H1 (cell line): ENCODE data around the gene MAP6.

Source experiments
- CHD2 ChIP-seq: IDR thresholded peaks from 2 replicates; pipeline ENCODE4 v1.6.1; 2012; ENCODE audit warnings: low read length, improper control_type of control experiment
- EZH2 ChIP-seq: fragments of 200-600 bp; sonication (generic); IDR thresholded peaks from 2 replicates; pipeline ENCODE4 v1.7.1; 2012; ENCODE audit warnings: low read depth, mild to moderate bottlenecking, moderate library complexity, low read length, inconsistent platforms; ENCODE audit not compliant: severe bottlenecking
- POLR2AphosphoS5 ChIP-seq: IDR thresholded peaks from 2 replicates; pipeline ENCODE4 v1.6.1; 2011; ENCODE audit warnings: low read depth, low read length
- RFX5 ChIP-seq: IDR thresholded peaks from 2 replicates; pipeline ENCODE4 v1.6.1; 2011; ENCODE audit warnings: low read depth, low read length, improper control_type of control experiment, borderline replicate concordance
- SUZ12 ChIP-seq: fragments of 200-600 bp; sonication (generic); IDR thresholded peaks from 2 replicates; pipeline ENCODE4 v1.6.1; 2012; ENCODE audit warnings: mild to moderate bottlenecking, inconsistent platforms, low read length, moderate library complexity, mixed read lengths
- TF ChIP-seq, protein P1 (sequence below), 3 experiments: IDR thresholded peaks; 1 replicate in 2 of 3; 2 replicates in 1 of 3; pipeline versions ENCODE4 v1.5.1 to v1.6.1; 2011; ENCODE audit warnings: low read length in 3 of 3, mild to moderate bottlenecking in 3 of 3, inconsistent platforms in 2 of 3, low read depth in 1 of 3, moderate library complexity in 1 of 3; ENCODE audit not compliant: insufficient read depth in 1 of 3; ENCODE audit errors: control extremely low read depth in 1 of 3
- TF ChIP-seq, protein P2 (sequence below): IDR thresholded peaks from 2 replicates; pipeline ENCODE4 v1.6.1; 2012; ENCODE audit warnings: inconsistent platforms

DNA sequence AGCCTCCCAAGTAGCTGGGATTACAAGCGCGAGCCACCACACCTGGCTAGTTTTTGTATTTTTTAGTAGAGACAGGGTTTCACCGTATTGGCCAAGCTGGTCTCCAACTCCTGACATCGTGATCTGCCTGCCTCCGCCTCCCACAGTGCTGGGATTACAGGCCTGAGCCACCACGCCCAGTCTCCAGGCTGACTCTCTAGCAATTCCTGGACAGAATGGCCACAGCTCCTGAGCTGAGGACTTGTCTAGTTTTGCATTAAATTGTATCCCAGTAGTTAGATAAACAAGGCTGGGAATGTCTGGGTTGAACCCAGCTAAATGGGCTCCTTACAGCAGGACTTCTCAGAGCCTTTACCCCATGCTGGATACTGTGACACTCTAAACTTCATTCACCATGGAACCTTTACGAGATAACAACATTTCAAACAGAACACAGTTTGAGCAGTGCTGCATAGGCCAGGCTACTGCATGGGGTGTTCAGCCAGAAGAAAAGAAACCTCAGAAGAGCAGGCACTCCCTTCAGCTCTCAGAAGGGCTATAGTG lies 34.9 kb upstream of the MAP6 start:
- no peak for TF ChIP-seq EZH2
- TF ChIP-seq, protein P1, sequence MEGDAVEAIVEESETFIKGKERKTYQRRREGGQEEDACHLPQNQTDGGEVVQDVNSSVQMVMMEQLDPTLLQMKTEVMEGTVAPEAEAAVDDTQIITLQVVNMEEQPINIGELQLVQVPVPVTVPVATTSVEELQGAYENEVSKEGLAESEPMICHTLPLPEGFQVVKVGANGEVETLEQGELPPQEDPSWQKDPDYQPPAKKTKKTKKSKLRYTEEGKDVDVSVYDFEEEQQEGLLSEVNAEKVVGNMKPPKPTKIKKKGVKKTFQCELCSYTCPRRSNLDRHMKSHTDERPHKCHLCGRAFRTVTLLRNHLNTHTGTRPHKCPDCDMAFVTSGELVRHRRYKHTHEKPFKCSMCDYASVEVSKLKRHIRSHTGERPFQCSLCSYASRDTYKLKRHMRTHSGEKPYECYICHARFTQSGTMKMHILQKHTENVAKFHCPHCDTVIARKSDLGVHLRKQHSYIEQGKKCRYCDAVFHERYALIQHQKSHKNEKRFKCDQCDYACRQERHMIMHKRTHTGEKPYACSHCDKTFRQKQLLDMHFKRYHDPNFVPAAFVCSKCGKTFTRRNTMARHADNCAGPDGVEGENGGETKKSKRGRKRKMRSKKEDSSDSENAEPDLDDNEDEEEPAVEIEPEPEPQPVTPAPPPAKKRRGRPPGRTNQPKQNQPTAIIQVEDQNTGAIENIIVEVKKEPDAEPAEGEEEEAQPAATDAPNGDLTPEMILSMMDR (IDR thresholded peaks at IDR 0.05; ENCODE audit: control extremely low read depth in 1 of 3, insufficient read depth in 1 of 3, low read depth in 1 of 3, low read length in 3 of 3): no peak
- no peak for TF ChIP-seq POLR2AphosphoS5
- TF ChIP-seq, protein P2, sequence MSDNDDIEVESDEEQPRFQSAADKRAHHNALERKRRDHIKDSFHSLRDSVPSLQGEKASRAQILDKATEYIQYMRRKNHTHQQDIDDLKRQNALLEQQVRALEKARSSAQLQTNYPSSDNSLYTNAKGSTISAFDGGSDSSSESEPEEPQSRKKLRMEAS: no peak
- TF ChIP-seq RFX5: no peak
- TF ChIP-seq CHD2: no peak
- TF ChIP-seq SUZ12: no peak
